RWPE2 (cell line): ENCODE results near the gene DACT1.

Experiments
- ATAC-seq: fragments of 200-7000 bp; cut with Tn5 transposase; 3 replicates; pipeline ENCODE4 v1.9.1; 2021; ENCODE audit warnings: low read depth
- DNase-seq: peaks from one replicate; pipeline ENCODE4 v3.0.0-alpha.2; 2020; ENCODE audit warnings: low spot score
- H3K27ac ChIP-seq: fragments of 450-650 bp; 2 replicates; pipeline ENCODE4 v1.5.1; 2017; ENCODE audit warnings: mild to moderate bottlenecking; ENCODE audit not compliant: poor library complexity, severe bottlenecking
- H3K27me3 ChIP-seq: fragments of 250-450 bp; sonication (Bioruptor Pico); 2 replicates; pipeline ENCODE4 v1.5.1; 2021; ENCODE audit warnings: mild to moderate bottlenecking, moderate library complexity; ENCODE audit not compliant: insufficient read depth, poor library complexity, severe bottlenecking
- H3K36me3 ChIP-seq: fragments of 250-450 bp; sonication (Bioruptor Pico); 2 replicates; pipeline ENCODE4 v1.5.1; 2020; ENCODE audit warnings: low read depth, mild to moderate bottlenecking, moderate library complexity
- H3K4me1 ChIP-seq: fragments of 250-450 bp; sonication (Bioruptor Pico); 2 replicates; pipeline ENCODE4 v1.5.1; 2021; ENCODE audit warnings: mild to moderate bottlenecking, moderate library complexity; ENCODE audit not compliant: insufficient read depth, poor library complexity, severe bottlenecking
- H3K4me3 ChIP-seq: fragments of 250-450 bp; sonication (Bioruptor Pico); 2 replicates; pipeline ENCODE4 v1.5.1; 2021; ENCODE audit warnings: mild to moderate bottlenecking, moderate library complexity; ENCODE audit not compliant: severe bottlenecking
- H3K9me3 ChIP-seq: fragments of 250-450 bp; sonication (Bioruptor Pico); 2 replicates; pipeline ENCODE4 v1.5.1; 2021; ENCODE audit warnings: mild to moderate bottlenecking, moderate library complexity; ENCODE audit not compliant: severe bottlenecking
- TF ChIP-seq, protein P1 (sequence below): fragments of 450-650 bp; IDR thresholded peaks from one replicate; pipeline ENCODE4 v1.5.1; 2017; ENCODE audit warnings: mild to moderate bottlenecking, moderate library complexity; ENCODE audit not compliant: poor library complexity, severe bottlenecking

The DACT1 gene

DNA sequence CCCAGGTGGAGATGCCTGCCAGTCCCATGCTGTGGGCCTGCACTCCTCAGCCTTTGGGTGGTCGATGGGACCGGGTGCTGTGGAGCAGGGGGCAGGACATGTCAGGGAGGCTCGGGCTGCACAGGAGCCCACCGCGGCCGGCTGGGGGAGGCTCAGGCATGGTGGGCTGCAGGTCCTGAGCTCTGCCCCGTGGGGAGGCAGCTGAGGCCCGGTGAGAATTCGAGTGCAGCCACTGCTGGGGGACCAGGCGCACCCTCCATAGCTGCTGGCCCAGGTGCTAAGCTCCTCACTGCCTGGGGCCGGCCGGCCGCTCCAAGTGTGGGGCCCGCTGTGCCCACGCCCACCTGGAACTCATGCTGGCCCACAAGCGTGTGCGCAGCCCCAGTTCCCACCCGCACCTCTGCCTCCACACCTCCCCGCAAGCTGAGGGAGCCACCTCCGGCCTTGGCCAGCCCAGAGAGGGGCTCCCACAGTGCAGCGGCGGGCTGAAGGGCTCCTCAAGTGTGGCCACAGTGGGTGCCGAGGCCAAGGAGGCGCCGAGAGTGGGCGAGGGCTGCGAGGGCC is 49.6 kb downstream of the DACT1 start:
- TF ChIP-seq, protein P1, sequence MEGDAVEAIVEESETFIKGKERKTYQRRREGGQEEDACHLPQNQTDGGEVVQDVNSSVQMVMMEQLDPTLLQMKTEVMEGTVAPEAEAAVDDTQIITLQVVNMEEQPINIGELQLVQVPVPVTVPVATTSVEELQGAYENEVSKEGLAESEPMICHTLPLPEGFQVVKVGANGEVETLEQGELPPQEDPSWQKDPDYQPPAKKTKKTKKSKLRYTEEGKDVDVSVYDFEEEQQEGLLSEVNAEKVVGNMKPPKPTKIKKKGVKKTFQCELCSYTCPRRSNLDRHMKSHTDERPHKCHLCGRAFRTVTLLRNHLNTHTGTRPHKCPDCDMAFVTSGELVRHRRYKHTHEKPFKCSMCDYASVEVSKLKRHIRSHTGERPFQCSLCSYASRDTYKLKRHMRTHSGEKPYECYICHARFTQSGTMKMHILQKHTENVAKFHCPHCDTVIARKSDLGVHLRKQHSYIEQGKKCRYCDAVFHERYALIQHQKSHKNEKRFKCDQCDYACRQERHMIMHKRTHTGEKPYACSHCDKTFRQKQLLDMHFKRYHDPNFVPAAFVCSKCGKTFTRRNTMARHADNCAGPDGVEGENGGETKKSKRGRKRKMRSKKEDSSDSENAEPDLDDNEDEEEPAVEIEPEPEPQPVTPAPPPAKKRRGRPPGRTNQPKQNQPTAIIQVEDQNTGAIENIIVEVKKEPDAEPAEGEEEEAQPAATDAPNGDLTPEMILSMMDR, result no peak
- Histone ChIP-seq H3K9me3 (peaks cover 4% of the 10 kb centered on the region), H3K4me3 (no peak overlapping the region), H3K27me3 (no peaks in the 10 kb centered on the region), H3K4me1 (no peaks in the 10 kb centered on the region), H3K36me3 (no peaks in the 10 kb centered on the region), H3K27ac (no peak overlapping the region)
- ATAC-seq, result no peak
- DNase-seq, result no peak

- ATAC-seq (no peak), DNase-seq (no peak)
- TF ChIP-seq, protein P1, result no peak
- no peaks in the 10 kb centered on the region for H3K27me3 ChIP-seq
- no peaks in the 10 kb centered on the region for H3K36me3 ChIP-seq
- H3K4me3 ChIP-seq, result no peak overlapping the region
- H3K9me3 ChIP-seq, result peaks cover 4% of the 10 kb centered on the region
- H3K4me1 ChIP-seq, result no peaks in the 10 kb centered on the region
- H3K27ac ChIP-seq, result no peak overlapping the region
Observed at GRCh38 chr14:58690801-58691516, 53.2 kb downstream of the DACT1 start.

GRCh38 chr14:58693048-58693447 is 55.3 kb downstream of the DACT1 start:
- Histone ChIP-seq H3K27ac (no peak overlapping the region), H3K36me3 (no peaks in the 10 kb centered on the region), H3K4me1 (no peaks in the 10 kb centered on the region), H3K4me3 (no peak overlapping the region), H3K9me3 (no peaks in the 10 kb centered on the region), H3K27me3 (no peaks in the 10 kb centered on the region)
- ATAC-seq, result no peak
- TF ChIP-seq, protein P1, result no peak
- no peak for DNase-seq

DNA sequence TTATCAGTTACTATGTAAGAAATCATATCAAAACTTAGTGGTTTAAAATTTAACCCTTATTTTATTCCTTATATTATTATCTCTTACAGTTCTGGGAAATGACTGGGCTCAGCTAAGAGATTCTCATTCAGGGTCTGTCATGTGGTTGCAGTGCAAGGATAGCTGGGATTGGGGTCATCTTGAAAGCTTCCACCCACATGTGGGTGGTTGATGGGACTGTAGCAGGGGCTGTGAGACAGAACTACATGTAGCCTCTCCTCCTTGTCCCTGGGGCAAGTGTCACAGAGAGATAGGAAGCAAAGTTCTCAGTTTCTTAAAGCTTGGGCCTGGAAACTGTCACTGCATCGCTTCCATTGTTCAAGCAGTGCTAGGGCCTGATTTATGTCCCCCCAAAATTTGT is 57.8 kb downstream of the DACT1 start:
- TF ChIP-seq, protein P1, result no peak
- ATAC-seq, result no peak
- DNase-seq, result no peak
- Histone ChIP-seq H3K36me3 (no peaks in the 10 kb centered on the region), H3K27me3 (no peaks in the 10 kb centered on the region), H3K4me3 (no peak overlapping the region), H3K4me1 (no peaks in the 10 kb centered on the region), H3K9me3 (no peaks in the 10 kb centered on the region), H3K27ac (no peak overlapping the region)

GRCh38 chr14:58697266-58697929 is 59.6 kb downstream of the DACT1 start:
- no peaks in the 10 kb centered on the region for H3K4me1 ChIP-seq
- H3K4me3 ChIP-seq, result no peak overlapping the region
- no peaks in the 10 kb centered on the region for H3K36me3 ChIP-seq
- TF ChIP-seq, protein P1, result no peak
- DNase-seq (no peak), ATAC-seq (no peak)
- H3K9me3 ChIP-seq, result no peaks in the 10 kb centered on the region
- no peak overlapping the region for H3K27ac ChIP-seq
- no peaks in the 10 kb centered on the region for H3K27me3 ChIP-seq
